ENCODE results near the gene LOC101059915.
"Not testable (repeated sequence)": the region's sequence is repeated elsewhere in the genome, so short reads cannot be mapped to it uniquely, and the experiment has no call there.

LOC101059915 gene

GRCh38 chrX:71660562-71661416 lies 6.6 kb upstream of the LOC101059915 start:
- H4K20me1 ChIP-seq (ENCODE audit: insufficient read depth): no peaks in the 10 kb centered on the region
- H3K9me2 ChIP-seq (ENCODE audit: insufficient read depth, low read length): no peaks in the 10 kb centered on the region
- H3K79me2 ChIP-seq (replicated peaks; ENCODE audit: insufficient read depth, low read length): no peaks in the 10 kb centered on the region
- no peak overlapping the region for H3K4me2 ChIP-seq (ENCODE audit: low read length)
- H3K36me3 ChIP-seq (ENCODE audit: insufficient read depth, low read length): no peaks in the 10 kb centered on the region
- H3K27me3 ChIP-seq (ENCODE audit: insufficient read depth, low read depth, low read length): no peaks in the 10 kb centered on the region
- H3K9ac ChIP-seq (ENCODE audit: low read length): no peak overlapping the region
- no peaks in the 10 kb centered on the region for H3K9me3 ChIP-seq (ENCODE audit: low read length)
- TF ChIP-seq EP300 (conservative IDR thresholded peaks at IDR 0.05; ENCODE audit: poor library complexity, severe bottlenecking) (no peak), POLR2AphosphoS5 (IDR thresholded peaks at IDR 0.05) (no peak), RAD21 (conservative IDR thresholded peaks at IDR 0.05) (no peak), CTCF (IDR thresholded peaks at IDR 0.05; ENCODE audit: poor library complexity, severe bottlenecking) (no peak), EZH2 (IDR thresholded peaks at IDR 0.05; ENCODE audit: borderline replicate concordance, insufficient read depth, low read length, poor library complexity, severe bottlenecking) (no peak), SMC3 (conservative IDR thresholded peaks at IDR 0.05; ENCODE audit: poor library complexity) (no peak), MXI1 (conservative IDR thresholded peaks at IDR 0.05; ENCODE audit: poor library complexity, severe bottlenecking) (no peak), REST (IDR thresholded peaks at IDR 0.05; ENCODE audit: borderline replicate concordance) (no peak), TAF1 (IDR thresholded peaks at IDR 0.05; ENCODE audit: low read depth) (no peak)
- H3K27ac ChIP-seq (ENCODE audit: low read length): no peak overlapping the region
- H2AFZ ChIP-seq (ENCODE audit: low read depth, low read length): no peak overlapping the region
- H3K4me3 ChIP-seq (ENCODE audit: low read length): no peak overlapping the region
- no peaks in the 10 kb centered on the region for H3F3A ChIP-seq (ENCODE audit: insufficient read depth, low read length, poor library complexity, severe bottlenecking)

- no peaks in the 10 kb centered on the region for H3K27me3 ChIP-seq (ENCODE audit: insufficient read depth, low read depth, low read length)
- no peaks in the 10 kb centered on the region for H3F3A ChIP-seq (ENCODE audit: insufficient read depth, low read length, poor library complexity, severe bottlenecking)
- H3K27ac ChIP-seq (ENCODE audit: low read length): no peak overlapping the region
- H3K36me3 ChIP-seq (ENCODE audit: insufficient read depth, low read length): no peaks in the 10 kb centered on the region
- H4K20me1 ChIP-seq (ENCODE audit: insufficient read depth): no peaks in the 10 kb centered on the region
- no peak overlapping the region for H3K4me2 ChIP-seq (ENCODE audit: low read length)
- H3K9me3 ChIP-seq (ENCODE audit: low read length): no peaks in the 10 kb centered on the region
- TF ChIP-seq MXI1 (conservative IDR thresholded peaks at IDR 0.05; ENCODE audit: poor library complexity, severe bottlenecking) (no peak), RAD21 (conservative IDR thresholded peaks at IDR 0.05) (no peak), SMC3 (conservative IDR thresholded peaks at IDR 0.05; ENCODE audit: poor library complexity) (no peak), TAF1 (IDR thresholded peaks at IDR 0.05; ENCODE audit: low read depth) (no peak), CTCF (IDR thresholded peaks at IDR 0.05; ENCODE audit: poor library complexity, severe bottlenecking) (no peak), EZH2 (IDR thresholded peaks at IDR 0.05; ENCODE audit: borderline replicate concordance, insufficient read depth, low read length, poor library complexity, severe bottlenecking) (no peak), EP300 (conservative IDR thresholded peaks at IDR 0.05; ENCODE audit: poor library complexity, severe bottlenecking) (no peak), REST (IDR thresholded peaks at IDR 0.05; ENCODE audit: borderline replicate concordance) (no peak)
- H3K79me2 ChIP-seq (replicated peaks; ENCODE audit: insufficient read depth, low read length): no peaks in the 10 kb centered on the region
- no peak overlapping the region for H3K4me3 ChIP-seq (ENCODE audit: low read length)
- H3K9me2 ChIP-seq (ENCODE audit: insufficient read depth, low read length): no peaks in the 10 kb centered on the region
- H3K9ac ChIP-seq (ENCODE audit: low read length): no peak overlapping the region
- no peak overlapping the region for H2AFZ ChIP-seq (ENCODE audit: low read depth, low read length)
Measured at GRCh38 chrX:71661919-71662318, 5.4 kb upstream of the LOC101059915 start.

- H3K36me3 ChIP-seq (ENCODE audit: insufficient read depth, low read length); H3K79me2 ChIP-seq (replicated peaks; ENCODE audit: insufficient read depth, low read length); H4K20me1 ChIP-seq (ENCODE audit: insufficient read depth); H3F3A ChIP-seq (ENCODE audit: insufficient read depth, low read length, poor library complexity, severe bottlenecking); H3K27ac ChIP-seq (ENCODE audit: low read length); H3K4me2 ChIP-seq (ENCODE audit: low read length); H3K9ac ChIP-seq (ENCODE audit: low read length); H2AFZ ChIP-seq (ENCODE audit: low read depth, low read length); H3K27me3 ChIP-seq (ENCODE audit: insufficient read depth, low read depth, low read length); H3K4me3 ChIP-seq (ENCODE audit: low read length); H3K9me3 ChIP-seq (ENCODE audit: low read length); H3K9me2 ChIP-seq (ENCODE audit: insufficient read depth, low read length): not testable (repeated sequence)
Measured at GRCh38 chrX:71662654-71663053, 4.7 kb upstream of the LOC101059915 start.

Data from neural cell (in vitro differentiated cells).